Stimulated activated CD4-positive, alpha-beta T cell treated with anti-CD3 and anti-CD28 coated beads, Interleukin-4, amount 100 ng/mL, for 48 hours (primary cell): ENCODE data around the gene RCSD1.

ENCODE experiments used
- DNase-seq, 2 donors: peaks; one replicate each; pipeline ENCODE4 v3.0.0-alpha.2; 2020; ENCODE audit warnings: low read depth in 2 of 2

RCSD1 gene

DNA sequence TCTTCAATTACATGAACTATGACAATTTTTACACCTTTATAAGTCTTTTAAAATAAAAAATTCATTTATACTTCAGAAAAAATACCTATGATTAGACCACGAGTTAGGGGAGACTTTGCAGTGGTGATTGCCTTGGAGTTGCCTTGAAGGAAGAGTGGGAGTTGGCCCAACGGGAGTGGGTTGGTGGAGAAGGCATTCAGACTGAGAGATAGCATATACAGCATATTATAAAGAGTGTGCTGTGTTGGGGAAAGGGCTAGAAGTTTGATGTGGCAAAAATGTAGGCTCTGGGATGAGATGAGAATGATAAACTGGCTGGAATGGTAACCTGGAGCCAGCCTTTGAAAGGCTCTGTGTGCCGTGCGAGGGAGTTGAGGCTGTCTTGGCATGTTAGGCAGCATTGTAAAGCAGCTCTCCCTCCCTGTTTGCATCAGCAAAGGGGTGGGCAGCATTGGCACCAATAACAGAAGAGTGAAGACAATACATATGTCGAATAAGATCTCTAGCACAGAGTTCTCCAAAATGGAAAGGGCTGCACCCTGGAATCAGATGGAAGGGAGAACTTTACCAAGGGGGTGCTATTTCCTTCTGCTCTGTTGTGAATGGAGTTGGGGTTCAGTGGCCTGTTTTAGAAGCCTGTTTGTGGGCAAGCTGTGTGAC is 116.1 kb downstream of the RCSD1 start:
- no peak for DNase-seq

DNA sequence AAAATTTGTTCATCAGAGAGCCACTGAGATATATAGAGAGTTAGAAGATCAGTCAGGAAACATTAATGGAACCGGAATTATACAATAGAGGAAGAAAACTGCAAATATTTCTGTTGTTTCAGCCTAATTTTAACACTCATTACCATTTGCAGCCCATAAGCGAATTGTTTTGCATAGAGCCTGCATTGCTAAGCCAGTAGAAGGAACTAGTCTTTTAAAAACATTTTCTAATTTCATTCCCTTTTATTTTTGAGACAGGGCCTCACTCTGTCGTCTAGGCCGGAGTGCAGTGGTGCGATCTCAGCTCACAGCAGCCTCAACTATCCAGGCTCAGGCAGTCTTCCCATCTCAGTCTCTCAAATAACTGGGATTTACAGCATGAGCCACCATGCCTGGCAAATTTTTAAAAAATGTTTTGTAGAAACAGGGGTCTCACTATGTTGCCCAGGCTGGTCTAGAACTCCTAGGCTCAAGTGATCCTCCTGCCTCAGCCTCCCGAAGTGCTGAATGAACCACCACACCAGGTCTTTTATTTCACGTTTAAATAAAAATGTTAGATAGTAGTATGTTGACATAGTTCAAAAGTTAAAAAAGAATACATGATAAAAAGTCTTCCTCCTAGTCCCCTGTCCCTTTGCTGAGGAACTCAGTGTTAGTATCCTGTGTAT is 117.1 kb downstream of the RCSD1 start:
- DNase-seq, result no peak

DNA sequence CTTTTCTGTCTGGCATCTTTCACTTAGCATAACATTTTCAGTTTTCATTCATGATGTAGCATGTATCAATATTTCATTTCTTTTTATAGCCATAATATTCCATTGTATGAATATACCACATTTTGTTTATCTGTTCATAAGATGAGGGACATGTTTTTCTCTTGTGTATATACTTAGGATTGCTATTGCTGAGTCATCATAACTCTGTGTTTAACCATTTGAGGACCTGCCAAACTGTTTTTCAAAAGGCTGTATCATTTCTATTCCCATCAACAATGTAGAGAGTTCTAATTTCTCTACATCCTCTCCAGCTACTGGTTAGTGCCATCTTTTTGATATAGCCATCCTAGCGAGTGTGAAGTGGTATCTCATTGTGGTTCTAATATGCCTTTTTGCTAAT is 118.0 kb downstream of the RCSD1 start:
- no peak for DNase-seq

DNA sequence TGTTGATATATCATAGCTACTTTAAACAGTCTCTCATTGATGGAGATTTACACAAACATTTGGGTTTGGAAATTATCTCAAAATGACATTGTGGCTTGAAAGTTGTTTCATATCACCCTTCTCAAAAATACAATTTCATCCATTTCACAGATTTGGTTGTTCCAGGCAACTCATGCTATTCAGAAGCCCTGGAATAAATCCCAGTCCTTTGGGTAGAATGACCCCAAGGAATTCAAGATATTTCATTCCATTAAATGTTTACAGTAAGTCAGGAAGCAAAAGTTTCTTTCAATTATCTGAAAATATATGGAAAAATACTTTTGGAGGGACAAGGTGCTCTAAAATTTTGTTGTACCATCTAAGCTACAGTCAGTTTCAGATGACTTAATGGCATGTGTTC is 118.9 kb downstream of the RCSD1 start:
- DNase-seq, result no peak

DNA sequence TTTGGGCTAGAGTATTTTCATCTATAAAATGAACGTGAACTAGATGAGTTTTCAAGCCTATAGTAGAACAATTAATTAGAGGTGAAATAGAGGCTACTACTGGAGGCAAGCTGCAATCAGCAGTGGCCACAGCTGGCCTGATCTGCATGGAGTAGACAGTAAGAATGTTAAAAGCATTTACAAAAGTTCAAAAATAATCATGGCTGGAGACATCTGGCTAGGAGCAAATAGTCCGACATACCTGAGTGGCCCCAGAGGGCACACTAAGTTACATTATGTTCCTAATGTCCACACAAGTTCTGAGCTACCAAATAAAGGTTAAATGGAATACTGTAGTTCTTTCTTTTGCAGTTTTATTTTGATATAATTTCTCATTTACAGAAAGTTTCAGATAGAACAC is 119.7 kb downstream of the RCSD1 start:
- DNase-seq, result no peak

DNA sequence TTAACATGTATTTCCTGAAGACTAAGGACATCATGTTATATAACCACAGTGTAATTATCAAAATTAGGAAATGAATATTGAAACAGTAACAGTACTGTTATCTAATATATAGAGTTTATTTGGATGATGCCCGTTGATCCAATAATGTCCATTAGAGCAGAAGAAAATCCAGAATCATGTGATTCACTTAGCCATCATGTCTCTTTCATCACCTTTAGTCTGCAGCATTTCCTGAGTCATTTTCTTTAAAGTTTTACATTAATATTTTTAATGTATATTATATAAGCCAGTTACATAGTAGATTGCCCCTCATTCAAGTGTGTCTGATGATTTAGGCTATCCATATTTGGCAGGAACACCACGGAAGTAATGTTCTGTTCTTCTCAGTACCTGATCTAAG is 120.6 kb downstream of the RCSD1 start:
- no peak for DNase-seq

DNA sequence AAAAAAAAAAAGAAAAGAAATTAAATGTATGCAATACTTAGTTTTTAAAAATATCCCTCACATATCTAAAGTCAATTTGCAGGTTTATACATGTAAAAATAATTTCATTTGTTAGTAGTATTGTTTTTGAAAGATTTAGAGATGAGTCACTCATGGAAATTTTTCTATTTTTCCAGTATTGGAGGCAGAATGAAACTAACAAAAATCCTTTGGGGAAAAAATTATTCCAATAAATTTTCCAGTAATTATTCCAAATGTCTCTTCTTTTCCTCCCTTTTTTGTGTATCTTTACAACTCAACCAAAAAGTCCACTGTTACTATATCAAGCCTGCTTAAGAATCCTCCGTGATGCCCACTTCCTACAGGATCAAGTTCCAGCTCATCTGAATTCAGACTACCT is 121.6 kb downstream of the RCSD1 start:
- no peak for DNase-seq

DNA sequence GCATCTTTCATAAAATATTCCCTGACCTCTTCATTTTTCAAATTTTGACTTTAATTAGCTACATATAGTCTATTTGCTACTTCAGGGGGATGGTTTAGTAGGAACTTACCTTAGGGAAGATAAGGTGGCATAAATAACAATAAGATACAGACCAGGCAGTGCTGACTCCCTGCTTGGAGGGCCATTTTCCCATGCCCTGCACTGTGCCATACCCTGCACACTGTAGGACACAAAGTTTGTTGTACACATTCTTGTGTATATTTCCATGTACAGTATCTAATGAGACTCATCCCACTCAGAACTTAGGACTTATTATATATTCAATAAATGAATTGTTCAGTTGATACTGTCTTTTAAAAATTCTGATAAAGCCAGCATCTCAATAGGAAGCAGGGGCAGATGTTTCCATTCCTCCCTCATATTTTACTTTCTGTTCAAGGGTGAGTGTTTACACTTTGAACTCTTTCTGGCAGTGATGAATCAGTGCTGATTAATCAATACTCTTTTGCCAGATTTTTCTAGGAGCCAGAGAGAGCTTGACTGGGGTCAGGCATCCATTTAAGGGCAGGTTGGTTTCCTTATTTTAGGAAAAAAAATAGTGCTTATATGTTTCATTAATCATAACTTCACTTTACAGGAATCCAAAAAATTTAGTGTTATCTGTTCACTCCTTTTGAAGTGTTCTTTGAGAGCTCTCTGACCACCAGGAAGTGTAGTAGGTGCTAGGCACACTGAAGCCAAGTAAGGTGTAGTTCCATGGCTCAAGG is 122.4 kb downstream of the RCSD1 start:
- no peak for DNase-seq

DNA sequence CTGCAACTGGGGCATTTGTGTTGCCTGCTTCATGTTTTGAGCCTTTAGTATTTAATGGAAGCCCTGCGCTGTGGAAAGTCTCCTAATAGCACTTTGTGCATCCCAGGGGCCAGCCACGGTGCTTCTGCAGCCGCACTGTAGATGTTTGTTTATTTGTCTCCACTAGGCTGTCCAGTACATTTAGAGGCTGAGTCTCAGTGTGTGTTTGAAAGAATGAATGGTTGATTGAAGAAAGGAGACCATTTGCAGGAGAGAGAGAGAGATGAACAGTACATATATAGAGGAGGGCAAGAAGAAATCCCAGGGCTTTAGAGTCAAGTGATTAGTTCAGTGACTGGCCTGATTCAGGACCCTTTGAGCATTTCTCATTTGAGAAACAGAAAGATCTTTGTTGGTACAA is 125.6 kb downstream of the RCSD1 start:
- no peak for DNase-seq
